ENCODE results near the gene THSD8.

THSD8 gene

DNA sequence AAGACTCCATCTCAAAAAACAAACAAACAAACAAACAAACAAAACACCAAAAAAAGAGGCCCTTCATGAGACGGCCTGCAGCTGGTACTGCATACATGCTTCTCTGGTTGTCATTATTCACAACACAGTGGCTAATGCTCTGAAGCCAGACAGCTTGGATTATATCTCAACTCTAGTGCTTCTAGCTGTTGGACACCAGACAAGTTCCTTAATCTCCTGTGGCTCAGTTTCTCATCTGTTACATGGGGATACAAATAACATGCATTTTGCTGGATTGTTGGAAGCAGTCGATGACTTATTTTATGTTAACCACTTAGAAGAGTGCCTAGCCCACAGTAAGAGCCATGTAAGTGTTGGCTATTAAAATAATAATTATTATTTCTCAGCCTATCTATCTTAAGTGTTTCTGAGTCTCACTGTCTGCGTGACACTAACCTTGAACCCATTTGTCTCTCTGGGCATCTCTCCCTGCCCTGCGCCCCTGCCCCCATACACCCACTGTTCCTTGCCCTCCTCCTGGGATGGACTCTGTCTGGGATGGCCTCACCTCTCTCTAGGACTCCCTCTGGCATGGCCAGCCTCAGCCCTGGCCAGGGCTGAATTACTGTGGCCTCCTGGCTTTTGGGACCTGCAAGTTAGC is 13.7 kb upstream of the THSD8 start:
- TF ChIP-seq EZH2 (IDR thresholded peaks at IDR 0.05; ENCODE audit: borderline replicate concordance, low read depth, low read length, severe bottlenecking): no peak
- TF ChIP-seq, protein P1, sequence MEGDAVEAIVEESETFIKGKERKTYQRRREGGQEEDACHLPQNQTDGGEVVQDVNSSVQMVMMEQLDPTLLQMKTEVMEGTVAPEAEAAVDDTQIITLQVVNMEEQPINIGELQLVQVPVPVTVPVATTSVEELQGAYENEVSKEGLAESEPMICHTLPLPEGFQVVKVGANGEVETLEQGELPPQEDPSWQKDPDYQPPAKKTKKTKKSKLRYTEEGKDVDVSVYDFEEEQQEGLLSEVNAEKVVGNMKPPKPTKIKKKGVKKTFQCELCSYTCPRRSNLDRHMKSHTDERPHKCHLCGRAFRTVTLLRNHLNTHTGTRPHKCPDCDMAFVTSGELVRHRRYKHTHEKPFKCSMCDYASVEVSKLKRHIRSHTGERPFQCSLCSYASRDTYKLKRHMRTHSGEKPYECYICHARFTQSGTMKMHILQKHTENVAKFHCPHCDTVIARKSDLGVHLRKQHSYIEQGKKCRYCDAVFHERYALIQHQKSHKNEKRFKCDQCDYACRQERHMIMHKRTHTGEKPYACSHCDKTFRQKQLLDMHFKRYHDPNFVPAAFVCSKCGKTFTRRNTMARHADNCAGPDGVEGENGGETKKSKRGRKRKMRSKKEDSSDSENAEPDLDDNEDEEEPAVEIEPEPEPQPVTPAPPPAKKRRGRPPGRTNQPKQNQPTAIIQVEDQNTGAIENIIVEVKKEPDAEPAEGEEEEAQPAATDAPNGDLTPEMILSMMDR (IDR thresholded peaks at IDR 0.05; ENCODE audit: borderline replicate concordance, extremely low read depth, low read length, poor library complexity, severe bottlenecking): no peak
- Histone ChIP-seq H3K79me2 (ENCODE audit: insufficient read depth, low read length) (peaks cover 18% of the 10 kb centered on the region), H3K36me3 (ENCODE audit: insufficient read depth, low read length) (no peaks in the 10 kb centered on the region; the same call in 1 of the 2 replicates), H2AFZ (ENCODE audit: low read depth, low read length) (no peak overlapping the region), H3K4me3 (ENCODE audit: low read depth in 1 of 2, low read length in 2 of 2) (no peak overlapping the region), H3K9me3 (ENCODE audit: insufficient read depth, low read length, severe bottlenecking) (no peaks in the 10 kb centered on the region), H3K27me3 (ENCODE audit: insufficient read depth, low read length, poor library complexity) (no peaks in the 10 kb centered on the region), H3K27ac (ENCODE audit: low read length) (no peak overlapping the region), H3K9ac (ENCODE audit: low read depth, low read length) (no peak overlapping the region), H4K20me1 (ENCODE audit: insufficient read depth, low read length) (no peaks in the 10 kb centered on the region; the same call in 1 of the 2 replicates), H3K4me1 (ENCODE audit: insufficient read depth, low read length) (peaks cover 54% of the 10 kb centered on the region), H3K4me2 (ENCODE audit: insufficient read depth, low read length) (no peak overlapping the region)
- ATAC-seq (ENCODE audit: insufficient read depth, low read depth) (no peak), DNase-seq (no peak)

DNA sequence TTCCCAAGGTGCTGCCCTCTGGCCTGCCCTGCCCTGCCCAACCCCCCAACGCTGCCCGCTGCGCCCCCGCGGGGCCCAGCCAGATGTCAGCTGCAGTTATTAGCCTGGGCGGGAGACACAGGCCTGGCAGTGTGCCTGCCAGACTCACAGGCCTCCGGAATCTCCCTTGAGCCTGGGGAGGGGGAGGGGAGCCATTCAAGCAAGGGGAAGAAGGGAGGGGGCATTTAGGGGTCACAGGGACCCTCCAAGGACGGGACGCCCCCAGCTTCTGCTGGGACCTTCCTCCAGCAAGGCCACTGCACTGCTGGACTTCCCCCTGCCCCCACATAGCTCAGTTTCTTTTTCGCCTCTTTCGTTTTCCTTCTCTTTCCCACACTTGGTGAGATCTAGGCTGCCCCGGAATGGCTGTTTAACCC is 13.2 kb upstream of the THSD8 start:
- peaks cover 49% of the 10 kb centered on the region for H3K4me1 ChIP-seq (ENCODE audit: insufficient read depth, low read length)
- H3K4me3 ChIP-seq (ENCODE audit: low read depth in 1 of 2, low read length in 2 of 2): no peak overlapping the region
- TF ChIP-seq, protein P1 (IDR thresholded peaks at IDR 0.05; ENCODE audit: borderline replicate concordance, extremely low read depth, low read length, poor library complexity, severe bottlenecking): no peak
- TF ChIP-seq EZH2 (IDR thresholded peaks at IDR 0.05; ENCODE audit: borderline replicate concordance, low read depth, low read length, severe bottlenecking): no peak
- no peak overlapping the region for H3K4me2 ChIP-seq (ENCODE audit: insufficient read depth, low read length)
- no peaks in the 10 kb centered on the region for H3K9me3 ChIP-seq (ENCODE audit: insufficient read depth, low read length, severe bottlenecking)
- no peak for DNase-seq
- no peaks in the 10 kb centered on the region for H3K27me3 ChIP-seq (ENCODE audit: insufficient read depth, low read length, poor library complexity)
- no peaks in the 10 kb centered on the region; the same call in 1 of the 2 replicates for H4K20me1 ChIP-seq (ENCODE audit: insufficient read depth, low read length)
- H3K9ac ChIP-seq (ENCODE audit: low read depth, low read length): no peak overlapping the region
- H3K79me2 ChIP-seq (ENCODE audit: insufficient read depth, low read length): peaks cover 20% of the 10 kb centered on the region
- no peaks in the 10 kb centered on the region; the same call in 1 of the 2 replicates for H3K36me3 ChIP-seq (ENCODE audit: insufficient read depth, low read length)
- no peak overlapping the region for H3K27ac ChIP-seq (ENCODE audit: low read length)
- no peak overlapping the region for H2AFZ ChIP-seq (ENCODE audit: low read depth, low read length)
- ATAC-seq (ENCODE audit: insufficient read depth, low read depth): no peak

DNA sequence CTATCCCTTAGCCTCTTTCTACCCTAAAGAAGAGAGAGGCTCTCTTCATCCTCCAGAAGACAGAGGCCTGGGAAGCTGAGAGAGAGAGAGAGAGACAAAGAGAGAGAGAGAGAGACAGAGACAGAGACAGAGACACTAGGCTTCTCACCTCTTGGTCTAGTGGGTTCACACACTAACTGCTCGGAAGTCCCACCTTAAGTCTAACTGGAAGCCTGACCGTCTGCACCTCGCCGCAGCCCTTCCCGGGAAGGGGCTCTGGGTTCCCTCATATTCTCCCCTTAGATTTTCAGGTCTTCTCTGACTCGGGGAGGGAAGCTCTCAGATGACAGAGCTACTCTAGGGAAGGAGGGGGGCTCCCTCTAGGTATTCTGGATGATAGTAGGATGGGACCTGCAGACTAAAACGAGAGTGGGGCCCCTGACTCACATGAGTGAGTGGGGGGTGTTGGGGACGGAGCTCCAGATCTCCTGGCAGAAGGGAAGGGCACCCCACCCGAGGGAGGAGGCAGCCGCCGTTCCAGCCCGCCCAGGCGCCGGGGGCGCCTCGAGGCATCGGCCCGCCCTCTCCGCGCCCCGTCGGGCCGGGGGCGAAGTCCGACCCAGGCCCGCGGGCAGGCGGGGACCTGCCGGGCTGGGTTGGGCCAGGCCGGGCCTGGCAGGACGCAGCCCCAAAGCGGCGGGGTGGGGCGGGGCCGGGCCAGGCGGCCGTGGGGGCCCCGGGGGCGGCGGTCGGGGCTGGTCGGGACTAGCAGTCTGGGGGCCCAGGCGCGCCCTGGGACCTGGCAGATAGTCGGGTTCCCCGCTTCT is 12.6 kb upstream of the THSD8 start:
- H3K27me3 ChIP-seq (ENCODE audit: insufficient read depth, low read length, poor library complexity): no peaks in the 10 kb centered on the region
- peaks cover 23% of the 10 kb centered on the region for H3K79me2 ChIP-seq (ENCODE audit: insufficient read depth, low read length)
- no peaks in the 10 kb centered on the region for H3K9me3 ChIP-seq (ENCODE audit: insufficient read depth, low read length, severe bottlenecking)
- peaks cover 50% of the 10 kb centered on the region for H3K4me1 ChIP-seq (ENCODE audit: insufficient read depth, low read length)
- no peak overlapping the region for H3K4me3 ChIP-seq (ENCODE audit: low read depth in 1 of 2, low read length in 2 of 2)
- H2AFZ ChIP-seq (ENCODE audit: low read depth, low read length): no peak overlapping the region
- no peaks in the 10 kb centered on the region; the same call in 1 of the 2 replicates for H4K20me1 ChIP-seq (ENCODE audit: insufficient read depth, low read length)
- peak overlapping the region; percentile 78 for H3K4me2 ChIP-seq (ENCODE audit: insufficient read depth, low read length)
- peak overlapping the region; percentile 79; the same call in 1 of the 2 replicates for H3K9ac ChIP-seq (ENCODE audit: low read depth, low read length)
- no peak for ATAC-seq (ENCODE audit: insufficient read depth, low read depth)
- no peak for DNase-seq
- H3K27ac ChIP-seq (ENCODE audit: low read length): no peak overlapping the region
- no peaks in the 10 kb centered on the region; the same call in 1 of the 2 replicates for H3K36me3 ChIP-seq (ENCODE audit: insufficient read depth, low read length)
- no peak for TF ChIP-seq EZH2 (IDR thresholded peaks at IDR 0.05; ENCODE audit: borderline replicate concordance, low read depth, low read length, severe bottlenecking)
- TF ChIP-seq, protein P1 (IDR thresholded peaks at IDR 0.05; ENCODE audit: borderline replicate concordance, extremely low read depth, low read length, poor library complexity, severe bottlenecking): no peak
